Skin of body (tissue), 2 donors: Measurements from ENCODE around the gene KCNH6. TPM values are rescaled to one million over a fixed set of nuclear protein-coding genes. Genes with fewer than 3 reads are reported as not detected.

Experiments
- DNase-seq: peaks from one replicate; lab custom pipeline; 2025; lab: John Stamatoyannopoulos, UW
- total RNA-seq: library from RNA; depleted of rRNA; stranded (reverse); fragments of >200 nt; gene quantifications from one replicate; pipeline ENCODE4 v1.2.3, GENCODE V29; 2014

Gene KCNH6
- total RNA-seq, 1 donor from 2014 or later: not detected

GRCh38 chr17:63486317-63487013 lies 36.7 kb upstream of the KCNH6 start:
- no peak for DNase-seq

- no peak for DNase-seq
Measured at GRCh38 chr17:63487014-63487339, 36.2 kb upstream of the KCNH6 start.

GRCh38 chr17:63488851-63489250 lies 34.3 kb upstream of the KCNH6 start:
- no peak for DNase-seq

- no peak for DNase-seq
Measured at GRCh38 chr17:63489291-63489690, 33.9 kb upstream of the KCNH6 start.

GRCh38 chr17:63490329-63490728 lies 32.8 kb upstream of the KCNH6 start:
- no peak for DNase-seq

- DNase-seq: no peak
Measured at GRCh38 chr17:63490858-63491400, 32.2 kb upstream of the KCNH6 start.

GRCh38 chr17:63491413-63491812 lies 31.7 kb upstream of the KCNH6 start:
- DNase-seq: no peak

- DNase-seq: no peak
Measured at GRCh38 chr17:63491977-63492618, 31.1 kb upstream of the KCNH6 start.

GRCh38 chr17:63492940-63493339 lies 30.2 kb upstream of the KCNH6 start:
- no peak for DNase-seq

GRCh38 chr17:63493411-63493810 lies 29.7 kb upstream of the KCNH6 start:
- no peak for DNase-seq

GRCh38 chr17:63494300-63494928 lies 28.7 kb upstream of the KCNH6 start:
- DNase-seq: no peak

- no peak for DNase-seq
Measured at GRCh38 chr17:63495491-63495890, 27.7 kb upstream of the KCNH6 start.

- no peak for DNase-seq
Measured at GRCh38 chr17:63496177-63496576, 27.0 kb upstream of the KCNH6 start.

GRCh38 chr17:63496663-63497400 lies 26.3 kb upstream of the KCNH6 start:
- DNase-seq: no peak

GRCh38 chr17:63497708-63498483 lies 25.3 kb upstream of the KCNH6 start:
- no peak for DNase-seq

GRCh38 chr17:63498626-63499195 lies 24.4 kb upstream of the KCNH6 start:
- no peak for DNase-seq

GRCh38 chr17:63500543-63501390 lies 22.4 kb upstream of the KCNH6 start:
- DNase-seq: no peak

- no peak for DNase-seq
Measured at GRCh38 chr17:63503341-63503705, 19.8 kb upstream of the KCNH6 start.

GRCh38 chr17:63504261-63504660 lies 18.9 kb upstream of the KCNH6 start:
- no peak for DNase-seq

- DNase-seq: no peak
Measured at GRCh38 chr17:63505341-63505740, 17.8 kb upstream of the KCNH6 start.
